ENCODE measurements around the gene LRRC45. TPM values are rescaled to one million over a fixed set of nuclear protein-coding genes. Genes with fewer than 3 reads are reported as not detected.

LRRC45 gene
- total RNA-seq, 1 experiment from 2014 or later: 41.5 TPM

DNA sequence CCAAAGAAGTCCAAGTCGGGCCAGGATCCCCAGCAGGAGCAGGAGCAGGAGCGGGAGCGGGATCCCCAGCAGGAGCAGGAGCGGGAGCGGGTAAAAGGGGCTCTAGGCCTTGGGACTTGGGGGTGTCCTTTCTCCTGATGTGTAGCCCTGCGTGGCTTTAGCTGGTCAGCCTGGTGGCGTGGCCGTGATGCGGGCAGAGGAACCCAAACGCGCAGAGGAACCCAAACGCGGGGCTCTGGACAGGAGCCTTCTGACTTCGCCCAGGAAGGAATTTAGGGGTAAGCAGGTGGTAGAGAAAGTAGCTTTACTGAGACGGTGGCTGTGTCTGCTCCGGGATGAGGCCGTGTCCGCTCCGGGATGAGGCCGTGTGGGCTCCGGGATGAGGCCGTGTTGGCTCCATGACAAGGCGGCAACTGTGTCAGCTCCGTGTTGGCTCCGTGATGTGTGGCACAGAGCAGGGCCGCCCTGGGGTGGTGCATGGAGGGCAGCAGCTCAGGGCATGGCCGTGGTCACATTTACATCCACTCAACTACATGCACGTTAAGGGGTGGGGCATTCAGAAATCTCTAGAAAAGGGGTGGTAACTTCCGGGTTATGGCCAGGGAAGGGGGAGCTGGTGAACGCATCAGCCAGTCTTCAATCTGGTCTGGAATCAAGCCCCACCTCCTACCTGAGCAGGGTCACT is 26.2 kb upstream of the LRRC45 start:
- Histone ChIP-seq H3K9me2 (ENCODE audit: insufficient read depth) (no peaks in the 10 kb centered on the region), H3K36me3 (ENCODE audit: low read depth) (no peaks in the 10 kb centered on the region), H4K20me1 (ENCODE audit: insufficient read depth) (no peaks in the 10 kb centered on the region), H2AFZ (no peak overlapping the region), H3K27me3 (ENCODE audit: insufficient read depth, low read depth) (no peaks in the 10 kb centered on the region), H3K4me1 (replicated peaks; ENCODE audit: insufficient read depth) (no peaks in the 10 kb centered on the region), H3K27ac (no peak overlapping the region), H3K9me3 (ENCODE audit: insufficient read depth, low read depth) (no peaks in the 10 kb centered on the region), H3K4me3 (no peak overlapping the region), H3F3A (ENCODE audit: insufficient read depth, low read depth) (no peaks in the 10 kb centered on the region), H3K79me2 (ENCODE audit: low read depth) (no peaks in the 10 kb centered on the region), H3K4me2 (no peak overlapping the region)
- intact Hi-C loops (cut with micrococcal nuclease; ENCODE audit: unreplicated experiment): no loop called here
- DNase-seq: no peak
- CTCF ChIA-PET: interaction anchor here (1.1 kb wide), 1 partner anchor 37 kb away, joined by 3 read pairs; no protein-coding TSS in a partner anchor
- POLR2A ChIA-PET (ENCODE audit: unreplicated experiment): no interaction called here
- no peak for TF ChIP-seq CTCF (conservative IDR thresholded peaks at IDR 0.05)
- no peak for TF ChIP-seq EZH2 (IDR thresholded peaks at IDR 0.05; ENCODE audit: low read depth)
- no TSS peak for BruUV-seq (replicated peaks)

DNA sequence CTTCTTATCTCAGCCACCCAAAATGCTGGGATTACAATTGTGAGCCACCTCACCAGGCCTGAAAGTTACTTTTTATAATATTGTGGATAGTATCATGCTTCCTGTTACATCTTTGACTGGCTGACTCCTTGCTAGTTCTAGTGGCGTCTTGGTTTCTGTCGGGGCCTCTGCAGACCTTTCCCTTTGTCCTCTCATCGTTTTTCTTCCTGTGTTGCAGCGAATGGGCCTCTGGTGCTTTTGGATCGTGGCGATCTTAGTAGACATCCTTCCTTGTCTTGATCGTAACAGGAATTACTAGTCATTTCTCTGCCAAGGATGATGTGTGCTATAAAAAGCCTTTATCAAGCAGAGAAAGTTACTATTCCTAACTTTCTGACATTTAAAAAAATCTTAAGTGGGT is 24.9 kb upstream of the LRRC45 start:
- intact Hi-C loops (cut with micrococcal nuclease; ENCODE audit: unreplicated experiment): no loop called here
- peaks cover 7% of the 10 kb centered on the region; the same call in 1 of the 2 replicates for H3F3A ChIP-seq (ENCODE audit: insufficient read depth, low read depth)
- DNase-seq: no peak
- H3K4me3 ChIP-seq: no peak overlapping the region
- no TSS peak for BruUV-seq (replicated peaks)
- ChIA-PET POLR2A (ENCODE audit: unreplicated experiment) (no interaction called here), CTCF (no interaction called here)
- H3K36me3 ChIP-seq (ENCODE audit: low read depth): no peaks in the 10 kb centered on the region
- no peaks in the 10 kb centered on the region for H4K20me1 ChIP-seq (ENCODE audit: insufficient read depth)
- H2AFZ ChIP-seq: no peak overlapping the region
- H3K4me2 ChIP-seq: no peak overlapping the region
- no peak overlapping the region for H3K27ac ChIP-seq
- no peaks in the 10 kb centered on the region for H3K27me3 ChIP-seq (ENCODE audit: insufficient read depth, low read depth)
- TF ChIP-seq EZH2 (IDR thresholded peaks at IDR 0.05; ENCODE audit: low read depth): no peak
- no peak for TF ChIP-seq CTCF (conservative IDR thresholded peaks at IDR 0.05)
- no peaks in the 10 kb centered on the region for H3K9me2 ChIP-seq (ENCODE audit: insufficient read depth)
- no peaks in the 10 kb centered on the region for H3K79me2 ChIP-seq (ENCODE audit: low read depth)
- no peaks in the 10 kb centered on the region for H3K9me3 ChIP-seq (ENCODE audit: insufficient read depth, low read depth)
- peaks cover 11% of the 10 kb centered on the region for H3K4me1 ChIP-seq (replicated peaks; ENCODE audit: insufficient read depth)

- Histone ChIP-seq H3K4me1 (replicated peaks; ENCODE audit: insufficient read depth) (peaks cover 16% of the 10 kb centered on the region), H3K9me3 (ENCODE audit: insufficient read depth, low read depth) (no peaks in the 10 kb centered on the region), H2AFZ (no peak overlapping the region), H4K20me1 (ENCODE audit: insufficient read depth) (no peaks in the 10 kb centered on the region), H3K79me2 (ENCODE audit: low read depth) (no peaks in the 10 kb centered on the region), H3K9me2 (ENCODE audit: insufficient read depth) (no peaks in the 10 kb centered on the region), H3K4me3 (no peak overlapping the region), H3F3A (ENCODE audit: insufficient read depth, low read depth) (peaks cover 10% of the 10 kb centered on the region; the same call in 1 of the 2 replicates), H3K4me2 (no peak overlapping the region), H3K27me3 (ENCODE audit: insufficient read depth, low read depth) (no peaks in the 10 kb centered on the region), H3K27ac (no peak overlapping the region), H3K36me3 (ENCODE audit: low read depth) (no peaks in the 10 kb centered on the region)
- DNase-seq: no peak
- TF ChIP-seq CTCF (conservative IDR thresholded peaks at IDR 0.05) (no peak), EZH2 (IDR thresholded peaks at IDR 0.05; ENCODE audit: low read depth) (no peak)
- ChIA-PET CTCF (no interaction called here), POLR2A (ENCODE audit: unreplicated experiment) (no interaction called here)
- intact Hi-C loops (cut with micrococcal nuclease; ENCODE audit: unreplicated experiment): no loop called here
- no TSS peak for BruUV-seq (replicated peaks)
These were observed 24.2 kb upstream of the LRRC45 start for GRCh38 chr17:81998691-81999438.
